Measurements from ENCODE around the gene ABCC3.

The ABCC3 gene

DNA sequence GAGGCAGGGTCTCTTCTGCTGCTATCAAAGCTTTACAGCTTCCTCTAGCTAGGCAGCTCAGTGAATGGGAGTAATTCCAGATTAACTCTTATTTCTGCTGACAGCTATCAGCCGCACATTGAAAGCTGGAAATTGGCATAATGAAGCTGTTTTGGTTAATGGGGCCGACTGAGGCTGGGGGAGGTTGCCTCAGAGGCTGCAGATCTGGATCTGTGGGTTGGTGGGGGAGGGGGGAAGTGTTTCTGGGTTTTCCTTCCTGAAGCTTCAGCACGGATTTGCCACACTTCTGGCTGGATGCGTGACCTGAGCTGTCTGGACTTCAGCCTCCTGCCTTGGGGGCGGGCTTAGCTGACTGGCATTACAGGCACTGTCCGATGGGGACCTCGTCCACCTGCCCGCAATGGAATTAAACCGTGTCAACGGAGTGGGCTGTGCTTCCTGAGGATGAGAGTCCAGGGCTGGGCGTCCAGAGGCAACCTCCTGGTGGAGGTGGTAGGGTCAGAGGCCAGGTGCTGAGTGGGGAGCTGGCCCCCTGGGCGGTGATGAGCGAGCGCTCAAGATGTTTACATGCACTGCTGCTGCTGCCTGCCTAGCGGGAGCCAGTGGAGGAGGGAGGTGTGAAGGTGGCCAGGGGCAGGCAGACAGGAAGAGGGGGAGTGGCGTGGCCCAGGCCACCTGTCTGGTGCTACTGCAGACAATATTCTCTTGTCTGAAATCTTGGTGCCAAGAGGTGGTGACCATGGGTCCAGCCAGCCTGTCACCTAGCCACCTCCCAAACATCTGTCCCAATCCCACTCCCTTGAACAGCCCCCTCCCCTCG lies 6.7 kb upstream of the ABCC3 start:
- peak; percentile 33 for DNase-seq

DNA sequence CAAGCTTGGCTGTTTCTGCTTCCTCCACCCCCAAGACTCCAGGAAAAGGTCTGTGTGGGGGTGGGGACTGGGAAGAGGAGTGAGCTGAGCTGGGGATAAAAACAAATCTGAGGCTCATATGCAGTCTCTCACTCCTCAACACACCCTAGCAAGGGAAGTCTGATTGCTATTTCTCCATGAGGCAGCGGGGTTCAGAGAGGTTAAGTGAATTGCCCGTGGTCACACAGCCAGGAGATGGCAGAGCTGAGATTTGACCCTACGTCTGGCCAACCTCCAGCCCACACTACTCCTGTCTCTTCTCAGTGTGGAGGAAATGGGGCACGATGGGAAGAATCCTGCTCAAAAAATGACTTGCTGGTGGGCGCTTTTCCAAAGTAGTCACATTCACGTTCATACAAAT lies 4.8 kb upstream of the ABCC3 start:
- peak; percentile 3 for DNase-seq

DNA sequence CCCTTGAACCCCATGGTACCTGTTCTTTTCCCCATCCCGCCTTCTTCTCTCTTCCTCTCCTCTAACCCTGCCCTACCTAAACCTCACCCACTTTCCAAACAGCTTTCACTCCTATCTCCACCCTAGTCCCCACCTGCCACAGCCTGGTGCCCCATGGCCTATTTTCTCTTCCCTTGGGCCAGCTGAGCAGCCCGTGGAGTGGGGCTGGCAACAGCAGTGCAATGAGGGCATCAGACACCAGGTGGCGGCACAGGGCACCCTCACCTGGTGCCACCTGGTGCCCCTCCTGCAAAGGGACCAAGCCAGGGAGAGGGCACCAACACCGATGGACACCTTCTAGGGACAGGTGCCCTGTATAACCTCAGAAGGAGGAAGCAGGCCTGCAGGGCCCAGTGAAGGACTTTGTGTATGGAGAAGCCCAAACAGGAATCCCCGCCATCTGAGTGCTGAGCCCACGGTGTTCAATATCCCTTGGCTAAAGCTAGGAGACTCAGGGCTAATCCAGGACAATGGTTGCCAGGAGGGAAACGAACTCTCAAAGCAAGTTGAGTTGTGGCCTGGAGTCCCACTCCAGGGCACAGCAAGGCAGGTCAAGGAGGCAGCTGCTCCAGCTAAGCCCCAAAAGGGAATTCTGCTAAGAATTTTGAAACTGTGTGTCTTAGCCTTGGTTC lies 4.0 kb upstream of the ABCC3 start:
- peak; percentile 30 for DNase-seq

DNA sequence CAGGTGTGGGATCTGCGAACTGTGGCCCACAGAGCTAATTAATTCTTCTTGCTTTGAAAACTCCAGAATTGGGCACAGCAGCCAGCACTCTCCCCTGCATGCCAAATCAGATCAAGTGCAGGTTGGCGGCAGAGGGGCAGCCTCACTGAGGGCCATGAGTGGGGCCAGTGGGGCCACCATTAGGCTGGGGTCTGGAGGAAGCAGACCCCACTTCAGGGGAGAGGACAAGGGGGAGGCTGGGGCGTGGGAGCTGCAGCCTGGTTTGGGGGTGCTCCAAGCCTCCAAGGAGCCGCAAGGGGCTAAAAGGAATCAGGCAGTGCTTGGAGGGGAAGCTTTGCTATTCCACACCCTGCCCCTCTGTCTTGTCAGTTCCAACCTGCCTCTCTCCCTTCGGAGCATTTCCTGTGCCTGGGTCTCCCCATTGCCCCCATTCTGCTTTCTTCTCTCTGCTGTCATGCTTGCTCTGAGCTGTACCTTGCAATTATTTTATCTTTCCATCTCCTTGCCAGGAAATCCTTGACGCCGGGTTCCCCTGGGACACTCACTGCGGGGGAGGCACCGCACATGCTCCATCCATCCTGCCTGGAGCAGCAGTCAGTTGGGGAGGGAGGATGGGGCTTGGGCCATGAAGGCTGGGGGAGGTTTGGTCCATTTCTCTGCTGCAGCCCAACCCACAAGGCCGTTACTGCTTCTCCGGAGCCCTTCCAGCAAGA lies 3.3 kb upstream of the ABCC3 start:
- peak; percentile 40 for DNase-seq

DNA sequence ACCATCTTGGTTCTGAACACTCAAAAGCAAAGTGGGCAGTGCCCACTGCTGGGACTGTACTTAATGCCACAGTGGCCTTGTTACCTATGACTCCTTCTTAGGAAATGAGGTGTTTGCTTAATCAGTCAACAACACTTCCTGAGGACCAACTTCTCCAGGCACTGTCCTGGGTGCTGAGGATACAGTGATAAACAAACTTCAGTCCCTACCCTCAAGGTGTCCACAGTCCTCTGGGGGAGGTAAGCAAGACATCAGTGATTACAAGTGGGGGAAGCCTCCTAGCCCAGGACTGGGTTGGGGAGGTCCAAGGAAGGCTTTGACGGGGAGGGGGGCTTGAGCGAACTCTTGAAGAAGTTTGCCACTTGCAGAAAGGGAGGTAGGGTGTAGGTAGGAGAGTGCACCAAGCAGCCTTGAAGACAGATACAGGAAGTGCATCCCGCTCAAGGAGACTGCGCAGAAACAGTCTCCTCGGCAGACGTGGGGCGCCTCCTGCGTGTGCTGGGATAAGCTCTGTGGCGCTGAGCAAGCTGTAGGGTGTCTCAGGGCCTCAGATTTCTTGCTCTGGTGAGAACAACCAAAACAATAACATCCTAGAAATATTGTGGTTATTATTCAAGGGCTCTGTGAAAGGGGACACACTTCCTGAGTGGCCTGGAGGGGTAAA lies 2.6 kb upstream of the ABCC3 start:
- peak; percentile 22 for DNase-seq

DNA sequence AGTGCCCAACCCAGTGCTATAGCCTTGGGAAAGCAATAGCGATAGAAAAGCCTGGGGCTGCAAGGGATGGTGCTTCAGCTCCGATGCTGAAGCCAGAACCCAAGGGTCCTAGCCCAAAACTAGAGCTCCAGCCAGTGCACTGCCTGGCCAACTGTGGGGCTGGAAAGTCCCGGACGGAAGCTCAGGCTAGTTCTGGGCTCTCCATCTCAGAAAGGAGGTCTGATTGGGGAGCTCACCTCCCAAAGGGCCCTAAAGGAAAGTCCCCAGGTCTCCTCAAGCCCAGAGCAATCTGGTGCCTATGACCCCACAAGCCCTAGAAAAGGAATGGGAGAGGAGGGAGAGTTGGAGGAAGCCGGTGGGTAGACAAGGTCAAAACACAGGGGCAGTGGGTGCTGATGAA lies 2.0 kb upstream of the ABCC3 start:
- DNase-seq: peak; percentile 2

DNA sequence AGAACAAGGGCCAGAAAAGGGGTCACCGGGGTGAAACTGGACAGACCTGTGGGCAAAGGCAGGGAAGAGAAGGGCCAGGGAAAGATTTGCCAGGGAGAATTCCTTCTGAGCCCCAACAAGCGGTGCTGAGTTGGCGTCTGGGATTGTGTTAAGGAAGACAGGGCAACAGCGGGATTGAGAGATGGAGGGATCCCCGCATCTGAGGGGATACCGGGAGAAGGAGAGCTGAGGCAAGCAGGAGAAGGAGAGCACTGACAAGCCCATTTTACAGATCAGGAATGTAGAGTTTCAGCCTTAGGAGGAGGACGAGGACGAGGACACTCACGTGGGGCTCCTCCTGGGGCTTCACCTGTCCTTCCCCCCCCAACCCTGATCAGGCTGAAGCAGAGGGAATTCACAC lies 998 bp upstream of the ABCC3 start:
- DNase-seq: peak; percentile 25

DNA sequence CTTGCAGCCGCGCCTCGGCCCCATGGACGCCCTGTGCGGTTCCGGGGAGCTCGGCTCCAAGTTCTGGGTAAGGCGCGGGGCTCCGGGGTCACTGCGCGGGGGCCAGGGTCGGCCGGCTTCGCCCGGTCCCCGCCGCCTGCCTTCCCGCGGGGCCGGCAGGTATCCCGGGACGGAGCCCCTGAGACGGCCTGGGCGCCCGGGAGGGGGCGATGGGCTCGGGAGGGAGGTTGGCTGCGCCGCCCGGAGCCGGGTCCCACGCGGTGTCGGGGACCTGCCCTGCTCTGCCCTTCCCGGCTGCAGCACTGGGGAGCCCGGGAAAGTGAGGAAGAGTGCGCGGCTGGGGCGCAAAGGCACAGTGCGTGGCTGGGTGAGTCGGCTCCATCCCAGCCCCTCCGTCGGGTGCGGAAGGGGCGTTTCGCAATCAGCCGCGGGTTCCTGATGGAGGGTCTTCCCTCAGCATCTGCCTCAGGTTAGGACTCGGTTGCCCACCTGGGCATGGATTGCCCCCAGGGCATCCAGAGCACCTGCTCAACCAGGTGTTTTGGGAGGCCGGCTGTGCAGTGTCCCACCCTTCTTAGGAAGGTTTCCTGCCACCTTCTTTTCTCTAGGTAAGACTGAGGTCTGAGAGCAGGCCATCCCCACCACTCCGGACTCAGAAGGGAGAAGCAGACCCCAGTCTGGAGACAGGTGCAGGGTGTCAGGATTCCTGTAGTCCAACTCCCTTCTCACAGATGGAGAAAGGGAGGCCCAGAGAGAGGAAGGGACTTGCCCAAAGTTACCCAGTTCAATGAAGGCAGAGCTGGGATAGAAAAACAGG lies 442 bp downstream of the ABCC3 start:
- DNase-seq: peak; percentile 21

DNA sequence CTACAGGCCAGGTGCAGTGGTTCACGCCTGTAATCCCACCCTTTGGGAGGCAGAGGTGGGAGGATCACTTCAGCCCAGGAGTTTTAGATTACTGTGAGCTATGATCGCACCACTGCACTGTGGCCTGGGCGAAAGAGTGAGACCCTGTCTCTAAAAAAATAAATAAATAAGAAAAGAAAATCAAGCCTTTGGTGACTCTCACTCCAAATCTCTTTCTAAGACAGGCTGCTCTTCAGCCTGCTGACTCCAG lies 976 bp downstream of the ABCC3 start:
- DNase-seq: peak; percentile 10

DNA sequence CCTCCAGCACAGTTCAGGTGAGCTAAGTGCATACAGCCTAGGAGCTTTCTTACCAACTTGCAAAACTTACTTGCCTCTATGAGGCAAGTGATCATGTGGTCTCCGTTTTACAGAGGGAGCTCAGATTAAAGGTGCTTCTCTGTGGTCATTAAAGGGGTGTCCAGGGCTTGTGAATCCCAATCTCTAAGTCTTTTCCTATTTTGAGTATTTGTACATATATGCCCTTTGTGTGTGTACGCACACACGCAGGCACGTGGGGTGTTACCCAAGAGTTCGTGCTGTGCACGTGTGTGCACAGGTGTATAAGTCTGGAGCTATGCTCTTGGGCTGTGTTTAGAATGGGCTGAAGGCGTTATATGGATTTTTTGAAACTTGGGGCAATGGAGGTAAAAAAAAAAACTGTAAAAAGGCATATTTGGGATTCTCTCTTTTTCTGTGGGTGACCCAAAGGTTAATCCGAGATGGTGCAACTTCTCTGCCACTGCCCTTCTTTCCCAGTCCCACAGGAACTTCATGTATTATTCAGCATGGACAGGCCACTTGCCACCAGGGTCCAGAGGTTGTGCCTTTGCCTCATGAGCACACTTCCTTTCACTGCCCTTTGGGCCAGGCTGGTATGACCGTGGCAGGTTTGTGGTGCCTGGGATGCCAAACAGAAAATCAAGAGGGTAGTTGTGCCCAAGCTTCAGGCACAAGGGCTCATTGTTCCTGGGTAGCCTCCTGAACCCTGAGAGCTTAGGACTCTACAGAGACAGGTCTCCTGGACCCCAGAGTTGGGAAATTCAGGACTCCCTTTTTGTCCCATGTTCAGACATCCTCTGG lies 1.5 kb downstream of the ABCC3 start:
- peak; percentile 6 for DNase-seq

DNA sequence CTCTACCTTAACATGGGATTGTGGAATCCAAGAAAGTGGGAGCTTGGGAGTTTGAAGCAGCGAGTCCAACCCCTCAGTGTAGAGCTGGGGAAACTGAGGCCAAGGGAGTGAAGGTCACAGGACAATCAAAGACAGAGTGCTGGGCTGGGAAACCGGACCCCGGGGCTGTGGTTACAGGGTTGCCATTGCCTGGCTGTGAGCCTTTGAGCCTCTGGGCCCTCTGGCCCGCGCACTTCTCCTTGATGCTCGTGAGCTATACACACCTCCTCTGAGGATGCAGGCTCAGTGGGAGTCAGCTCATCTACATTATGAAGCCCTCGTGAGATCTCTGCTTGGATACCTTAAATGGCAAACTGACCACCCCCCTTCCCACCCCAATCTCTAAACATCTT lies 2.1 kb downstream of the ABCC3 start:
- peak; percentile 16 for DNase-seq

DNA sequence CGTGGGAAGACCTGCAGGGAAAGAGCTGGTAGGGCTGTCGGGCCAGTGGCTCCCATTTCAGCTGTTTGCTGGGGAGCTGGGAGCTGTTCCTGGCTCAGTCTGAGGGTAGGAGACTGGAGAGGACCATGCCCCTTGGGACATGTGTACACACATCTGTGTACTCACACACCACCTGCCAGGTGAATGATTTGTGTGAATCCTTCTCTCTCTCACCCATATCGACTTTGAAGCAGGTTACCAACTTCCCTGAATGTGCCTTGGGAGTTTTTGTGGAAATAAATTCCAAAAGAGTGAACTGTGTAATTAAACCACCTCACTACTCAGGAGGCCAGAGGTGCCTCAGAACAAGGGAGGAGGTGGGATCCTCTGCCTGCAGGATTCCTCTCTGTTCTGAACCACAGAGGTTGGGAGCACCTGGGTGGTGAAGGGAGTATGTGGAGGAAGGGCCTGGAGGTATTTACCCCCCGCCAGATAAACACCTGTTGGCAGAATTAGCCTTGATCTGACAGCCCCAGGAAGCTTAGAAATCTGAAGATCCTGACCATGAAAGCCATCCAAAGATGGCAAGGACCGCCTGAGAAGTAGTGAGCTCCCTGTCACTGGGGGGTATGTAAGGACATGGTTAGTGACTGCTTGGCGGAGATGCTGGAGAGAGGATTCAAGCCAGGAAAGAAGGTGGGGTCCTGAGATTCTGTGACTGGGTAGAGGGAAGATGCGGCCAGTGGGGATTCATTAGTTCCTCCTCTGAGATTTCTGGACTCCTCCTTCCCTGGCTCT lies 3.3 kb downstream of the ABCC3 start:
- DNase-seq: peak; percentile 23

DNA sequence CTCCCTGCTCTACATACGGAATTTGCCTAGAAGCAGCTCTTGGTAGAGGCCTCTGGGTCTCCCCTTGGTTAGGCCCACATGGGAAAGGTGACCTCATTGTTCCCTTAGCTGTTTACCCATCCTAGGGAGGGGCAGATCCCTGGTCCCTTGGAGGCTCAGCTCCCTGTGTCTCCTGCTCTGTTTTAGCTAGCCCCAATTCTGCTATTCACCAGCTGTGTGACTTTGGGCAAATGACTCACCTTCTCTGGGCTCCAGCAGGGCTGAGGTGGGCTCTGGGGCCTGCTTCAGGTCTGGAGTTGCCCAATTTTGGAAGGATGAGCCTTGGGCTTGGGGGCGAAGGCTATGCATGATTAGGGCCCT lies 3.9 kb downstream of the ABCC3 start:
- DNase-seq: peak; percentile 24

DNA sequence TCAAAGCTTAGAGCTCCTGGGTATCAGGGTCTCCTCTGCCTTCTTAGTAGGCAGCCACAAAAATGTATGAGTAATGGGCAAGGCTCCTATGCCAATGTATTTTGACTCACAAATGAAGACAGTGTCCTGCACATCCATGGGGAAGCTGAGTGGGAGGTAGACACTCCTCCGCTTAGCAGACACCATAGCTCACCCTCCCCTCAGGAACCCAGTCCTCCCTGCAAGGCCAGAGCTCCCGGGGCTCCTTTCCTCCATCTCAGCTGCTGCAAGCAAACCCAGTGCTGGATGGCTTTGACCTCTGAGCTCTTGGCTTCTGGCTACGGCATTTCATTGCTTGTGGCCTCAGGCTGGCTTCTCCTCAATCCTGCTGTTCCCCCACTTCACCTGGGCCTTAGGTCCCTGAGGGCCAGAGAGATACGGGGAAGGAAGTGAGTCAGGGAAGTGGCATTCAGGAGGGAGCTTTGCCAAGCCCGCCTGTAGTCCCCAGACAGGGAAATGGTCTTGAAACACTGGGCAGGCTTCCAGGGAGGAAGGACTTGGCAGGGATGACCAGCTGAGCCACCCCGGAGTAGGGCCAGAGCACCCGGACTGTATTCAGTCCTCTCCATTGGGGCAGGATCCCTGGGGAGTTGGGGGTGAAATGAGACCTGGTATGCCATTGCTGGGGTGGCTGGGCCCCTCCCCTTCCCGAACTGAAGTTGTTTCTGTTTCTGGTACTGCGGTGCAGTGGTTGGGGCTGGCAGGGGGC lies 4.5 kb downstream of the ABCC3 start:
- peak; percentile 80 for DNase-seq

DNA sequence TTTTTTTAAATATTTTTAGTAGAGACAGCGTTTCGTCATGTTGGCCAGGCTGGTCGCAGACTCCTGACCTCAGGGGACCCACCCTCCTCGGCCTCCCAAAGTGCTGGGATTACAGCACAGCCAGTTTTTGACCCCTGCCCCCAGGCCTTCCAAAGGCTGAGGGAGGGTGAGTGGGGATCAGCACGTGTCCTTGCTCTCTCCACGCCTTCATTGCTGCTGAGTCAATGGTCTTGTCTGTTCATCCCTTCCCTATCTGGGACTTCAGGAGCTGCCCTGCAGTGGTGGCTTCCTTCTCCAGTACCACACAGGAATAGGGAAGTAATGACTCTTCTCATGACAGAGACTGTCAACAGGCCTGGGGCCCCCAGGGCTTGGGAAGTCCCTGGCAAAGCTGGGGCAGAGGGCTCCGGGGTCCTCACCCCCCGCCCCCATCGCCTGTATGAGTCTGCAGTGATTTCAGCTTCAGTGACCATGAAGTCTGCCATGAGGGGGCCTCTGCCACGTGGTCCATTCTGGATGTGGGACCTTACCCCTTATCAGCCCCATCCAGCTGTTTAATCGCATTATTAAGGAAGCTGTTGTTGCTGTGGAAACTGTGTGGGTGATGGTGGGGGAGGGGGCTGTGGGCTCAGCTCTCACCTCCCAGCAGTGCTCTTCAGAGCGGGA lies 6.1 kb downstream of the ABCC3 start:
- DNase-seq: peak; percentile 31

DNA sequence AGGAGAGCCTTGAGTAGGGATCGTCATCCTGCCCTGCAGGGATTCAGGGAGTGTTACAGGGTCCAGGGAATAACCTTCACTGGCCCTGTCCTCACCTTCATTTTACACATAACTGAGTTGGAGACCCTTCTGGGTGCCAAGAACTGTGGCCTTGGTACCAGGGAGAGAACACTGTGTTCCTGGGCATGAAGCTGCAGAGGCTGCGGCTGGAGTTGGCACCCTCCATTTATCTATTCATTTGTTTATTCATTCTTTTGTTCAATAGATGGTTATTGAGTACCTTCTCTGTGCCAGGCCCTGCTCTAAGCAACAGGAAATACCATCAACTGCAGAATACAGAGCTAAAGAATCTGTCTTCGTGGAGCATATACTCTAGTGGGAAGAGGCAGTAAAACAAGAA lies 6.7 kb downstream of the ABCC3 start:
- DNase-seq: peak; percentile 23

DNA sequence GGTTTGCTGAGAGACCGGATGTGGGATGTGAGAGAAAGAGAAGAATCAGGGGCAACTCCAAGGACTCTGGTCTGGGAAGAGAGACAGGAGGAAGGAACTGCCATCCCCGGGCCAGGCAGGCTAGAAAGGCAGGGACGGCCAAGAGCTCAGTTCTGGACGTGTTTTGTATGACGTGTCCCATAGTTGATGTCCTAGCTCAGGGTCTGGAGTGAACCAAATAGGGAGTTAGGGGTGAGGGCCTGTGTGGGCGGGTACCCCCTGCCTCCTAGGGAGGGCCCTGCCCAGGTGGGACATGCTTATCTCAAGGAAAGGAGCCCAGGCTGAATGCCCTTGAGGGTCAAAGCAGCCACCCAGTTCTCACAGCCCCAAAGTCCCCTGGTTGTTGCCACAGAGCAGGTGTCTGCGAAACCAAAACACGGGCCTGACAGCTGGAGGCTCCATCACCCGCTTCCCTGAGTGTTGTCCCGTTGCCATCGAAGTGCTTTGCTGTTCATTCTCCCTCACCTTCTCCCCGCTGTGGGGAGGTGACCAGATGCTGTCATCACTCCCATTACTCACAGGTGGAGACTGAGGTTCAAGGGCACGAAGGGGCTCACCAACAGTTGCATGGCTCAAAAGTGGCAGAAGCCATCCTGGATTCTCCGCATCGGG lies 7.5 kb downstream of the ABCC3 start:
- peak; percentile 9 for DNase-seq

DNA sequence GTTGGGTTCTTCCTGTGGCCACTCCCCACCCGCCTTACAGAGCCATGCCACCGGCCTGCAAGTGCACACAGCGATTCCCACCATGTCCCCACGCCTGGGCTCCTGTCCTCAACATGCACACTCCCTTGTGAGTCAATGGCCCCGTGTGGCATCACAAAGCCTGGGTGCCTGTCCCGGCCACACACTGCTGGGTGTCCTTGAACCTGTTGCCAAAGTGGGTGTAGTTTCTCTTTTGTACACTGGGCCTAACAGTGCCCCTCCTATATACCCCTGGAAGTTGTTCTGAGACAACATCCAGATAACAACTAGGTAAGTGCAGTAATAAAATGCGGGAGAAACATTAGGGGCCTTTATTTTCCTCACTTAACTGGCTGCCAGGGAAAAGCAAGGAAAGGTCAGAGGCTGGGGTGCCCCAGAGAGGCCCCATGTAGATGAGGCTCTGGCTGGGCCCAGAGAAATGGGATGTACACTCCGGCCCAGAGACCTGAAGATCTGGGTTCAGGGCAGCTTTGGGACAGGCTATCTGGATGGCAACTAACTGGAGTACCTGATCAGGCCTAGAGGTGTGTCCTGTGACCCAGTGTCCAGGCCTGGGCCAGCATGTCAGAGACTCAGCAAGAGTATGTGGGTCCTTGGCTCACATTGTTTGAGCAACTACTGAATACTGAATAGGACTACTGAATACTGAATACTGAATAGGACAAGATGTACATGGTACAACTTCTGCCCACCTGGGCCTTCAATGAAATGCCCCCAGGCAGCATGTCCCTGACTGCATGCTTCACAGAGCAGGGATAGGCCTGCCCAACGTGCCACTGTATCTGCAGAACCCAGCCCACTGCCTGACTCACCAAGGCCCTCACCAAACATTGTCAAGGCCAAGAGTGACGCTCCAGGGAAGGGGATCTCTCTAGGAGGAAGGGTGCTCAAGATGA lies 8.3 kb downstream of the ABCC3 start:
- DNase-seq: peak; percentile 11
